Measurements from ENCODE around the gene GRID1. TPM values are rescaled to one million over a fixed set of nuclear protein-coding genes. Genes with fewer than 3 reads are reported as not detected.

Gene GRID1
- polyA plus RNA-seq, 1 donor (not counting 4 experiments of a cell fraction or from before 2014, with no cell fraction given), result 0.01 TPM

- TF ChIP-seq EZH2 (IDR thresholded peaks at IDR 0.05; ENCODE audit: low read length), result no peak
- TF ChIP-seq, protein P1, sequence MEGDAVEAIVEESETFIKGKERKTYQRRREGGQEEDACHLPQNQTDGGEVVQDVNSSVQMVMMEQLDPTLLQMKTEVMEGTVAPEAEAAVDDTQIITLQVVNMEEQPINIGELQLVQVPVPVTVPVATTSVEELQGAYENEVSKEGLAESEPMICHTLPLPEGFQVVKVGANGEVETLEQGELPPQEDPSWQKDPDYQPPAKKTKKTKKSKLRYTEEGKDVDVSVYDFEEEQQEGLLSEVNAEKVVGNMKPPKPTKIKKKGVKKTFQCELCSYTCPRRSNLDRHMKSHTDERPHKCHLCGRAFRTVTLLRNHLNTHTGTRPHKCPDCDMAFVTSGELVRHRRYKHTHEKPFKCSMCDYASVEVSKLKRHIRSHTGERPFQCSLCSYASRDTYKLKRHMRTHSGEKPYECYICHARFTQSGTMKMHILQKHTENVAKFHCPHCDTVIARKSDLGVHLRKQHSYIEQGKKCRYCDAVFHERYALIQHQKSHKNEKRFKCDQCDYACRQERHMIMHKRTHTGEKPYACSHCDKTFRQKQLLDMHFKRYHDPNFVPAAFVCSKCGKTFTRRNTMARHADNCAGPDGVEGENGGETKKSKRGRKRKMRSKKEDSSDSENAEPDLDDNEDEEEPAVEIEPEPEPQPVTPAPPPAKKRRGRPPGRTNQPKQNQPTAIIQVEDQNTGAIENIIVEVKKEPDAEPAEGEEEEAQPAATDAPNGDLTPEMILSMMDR (optimal IDR thresholded peaks at IDR 0.05 in 1 of 3, IDR thresholded peaks at IDR 0.05 in 1 of 3, conservative IDR thresholded peaks at IDR 0.05 in 1 of 3; ENCODE audit: extremely low read depth in 1 of 3, insufficient read depth in 2 of 3, low read length in 3 of 3), result no peak
- Histone ChIP-seq H3K36me3 (ENCODE audit: control insufficient read depth in 2 of 2, extremely low read depth in 1 of 2, insufficient read depth in 2 of 2, low read length in 2 of 2) (no peaks in the 10 kb centered on the region), H3K4me2 (ENCODE audit: control insufficient read depth, extremely low read depth, insufficient read depth, low read depth, low read length) (no peak overlapping the region), H2AFZ (ENCODE audit: control insufficient read depth, low read length) (no peak overlapping the region), H3K27ac (ENCODE audit: control insufficient read depth, insufficient read depth, low read length) (no peak overlapping the region), H3K9me1 (ENCODE audit: control insufficient read depth, extremely low read depth, insufficient read depth, low read length) (no peaks in the 10 kb centered on the region), H3K4me3 (ENCODE audit: control insufficient read depth in 2 of 3, extremely low read depth in 1 of 3, insufficient read depth in 2 of 3, low read depth in 1 of 3, low read length in 3 of 3) (no peak overlapping the region), H3K27me3 (ENCODE audit: control insufficient read depth, extremely low read depth, insufficient read depth, low read length) (no peaks in the 10 kb centered on the region), H3K4me1 (ENCODE audit: control insufficient read depth, extremely low read depth, insufficient read depth, low read length) (no peaks in the 10 kb centered on the region), H3K9ac (ENCODE audit: control insufficient read depth, extremely low read depth, insufficient read depth, low read length) (no peak overlapping the region), H3K9me3 (ENCODE audit: control insufficient read depth, low read depth, low read length) (no peaks in the 10 kb centered on the region), H4K20me1 (ENCODE audit: control insufficient read depth, extremely low read depth, insufficient read depth, low read length) (no peaks in the 10 kb centered on the region), H3K79me2 (ENCODE audit: control insufficient read depth, insufficient read depth, low read length) (no peaks in the 10 kb centered on the region)
- DNase-seq (ENCODE audit: low read depth, low spot score), result no peak
- dilution Hi-C loops (cut with MboI; ENCODE audit: extremely low pct_ligation_motif_present, low sequenced_read_pairs), result no loop called here
- FAIRE-seq, result no peak
Observed at GRCh38 chr10:86193841-86194240, 172.8 kb downstream of the GRID1 start.

- Histone ChIP-seq H3K4me2 (ENCODE audit: control insufficient read depth, extremely low read depth, insufficient read depth, low read depth, low read length) (no peak overlapping the region), H3K4me1 (ENCODE audit: control insufficient read depth, extremely low read depth, insufficient read depth, low read length) (no peaks in the 10 kb centered on the region), H3K9me3 (ENCODE audit: control insufficient read depth, low read depth, low read length) (no peaks in the 10 kb centered on the region), H3K9ac (ENCODE audit: control insufficient read depth, extremely low read depth, insufficient read depth, low read length) (no peak overlapping the region), H3K9me1 (ENCODE audit: control insufficient read depth, extremely low read depth, insufficient read depth, low read length) (no peaks in the 10 kb centered on the region), H3K36me3 (ENCODE audit: control insufficient read depth in 2 of 2, extremely low read depth in 1 of 2, insufficient read depth in 2 of 2, low read length in 2 of 2) (no peaks in the 10 kb centered on the region), H2AFZ (ENCODE audit: control insufficient read depth, low read length) (no peak overlapping the region), H3K27ac (ENCODE audit: control insufficient read depth, insufficient read depth, low read length) (no peak overlapping the region), H3K27me3 (ENCODE audit: control insufficient read depth, extremely low read depth, insufficient read depth, low read length) (no peaks in the 10 kb centered on the region), H4K20me1 (ENCODE audit: control insufficient read depth, extremely low read depth, insufficient read depth, low read length) (no peaks in the 10 kb centered on the region), H3K4me3 (ENCODE audit: control insufficient read depth in 2 of 3, extremely low read depth in 1 of 3, insufficient read depth in 2 of 3, low read depth in 1 of 3, low read length in 3 of 3) (no peak overlapping the region), H3K79me2 (ENCODE audit: control insufficient read depth, insufficient read depth, low read length) (no peaks in the 10 kb centered on the region)
- no peak for FAIRE-seq
- TF ChIP-seq, protein P1 (optimal IDR thresholded peaks at IDR 0.05 in 1 of 3, IDR thresholded peaks at IDR 0.05 in 1 of 3, conservative IDR thresholded peaks at IDR 0.05 in 1 of 3; ENCODE audit: extremely low read depth in 1 of 3, insufficient read depth in 2 of 3, low read length in 3 of 3), result no peak
- TF ChIP-seq EZH2 (IDR thresholded peaks at IDR 0.05; ENCODE audit: low read length), result no peak
- no peak for DNase-seq (ENCODE audit: low read depth, low spot score)
- dilution Hi-C loops (cut with MboI; ENCODE audit: extremely low pct_ligation_motif_present, low sequenced_read_pairs), result no loop called here
Observed at GRCh38 chr10:86192691-86193090, 173.9 kb downstream of the GRID1 start.
